GM10248 (cell line): Measurements from ENCODE around the gene TRIM36.

Experiments used
- CTCF ChIA-PET: fragments of 300-600 bp; sonication (Branson Sonifier 250); formaldehyde crosslinking; extraction: SDS; loops from one replicate; lab custom pipeline; 2021; ENCODE audit warnings: antibody characterized with exemption; lab: Yijun Ruan, JAX
- POLR2A ChIA-PET: fragments of 350-650 bp; sonication (Branson Sonifier 250); formaldehyde crosslinking; extraction: SDS; loops from one replicate; lab custom pipeline; 2020; ENCODE audit warnings: antibody characterized with exemption; lab: Yijun Ruan, JAX
- DNase-seq: peaks from one replicate; pipeline ENCODE4 v3.0.0; 2012; ENCODE audit errors: extremely low spot score
- CTCF ChIP-seq: IDR thresholded peaks from 2 replicates; pipeline ENCODE4 v1.5.1; 2012; ENCODE audit warnings: mild to moderate bottlenecking, low read depth; ENCODE audit errors: extremely low read depth, missing control alignments, control extremely low read depth

Gene TRIM36

DNA sequence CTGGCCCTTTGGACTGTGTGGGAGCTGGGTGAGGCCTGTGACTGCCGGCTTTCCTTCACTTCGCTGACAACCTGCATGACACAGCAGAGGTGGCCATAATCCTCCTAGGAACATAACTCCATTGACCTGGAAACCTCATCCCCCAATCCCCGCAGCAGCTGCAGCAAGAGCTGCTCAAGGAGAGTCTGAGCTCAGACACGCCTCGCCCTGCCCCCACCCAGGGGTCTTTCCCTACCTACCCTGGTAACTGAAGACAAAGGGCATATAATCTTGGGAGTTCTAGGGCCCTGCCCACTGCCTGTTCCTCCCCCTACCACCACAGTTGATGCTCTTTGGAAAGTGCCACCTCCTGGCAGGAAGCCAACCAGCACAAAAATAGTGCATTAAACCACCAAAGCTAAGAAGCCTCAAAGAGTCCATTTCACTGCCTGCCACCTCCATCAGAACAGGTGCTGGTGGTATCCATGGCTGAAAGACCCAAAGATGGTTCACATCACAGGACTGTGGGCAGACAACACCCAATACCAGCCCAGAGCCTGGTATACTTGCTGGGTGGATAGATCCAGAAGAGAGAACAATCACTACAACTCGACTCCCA is 18.4 kb downstream of the TRIM36 start:
- DNase-seq: no peak
- ChIA-PET POLR2A (no interaction called here), CTCF (interaction anchor here (1.0 to 1.4 kb wide), 2 partner anchors 12 to 15 kb away, joined by 3 to 4 read pairs; no protein-coding TSS in a partner anchor)
- no peak for TF ChIP-seq CTCF

GRCh38 chr5:115150512-115150911 is 19.2 kb downstream of the TRIM36 start:
- POLR2A ChIA-PET: no interaction called here
- no peak for DNase-seq
- TF ChIP-seq CTCF: no peak
- CTCF ChIA-PET: interaction anchor here (0.9 kb wide), 1 partner anchor 14 kb away, joined by 3 read pairs; no protein-coding TSS in a partner anchor

- ChIA-PET CTCF (no interaction called here), POLR2A (no interaction called here)
- DNase-seq: no peak
- TF ChIP-seq CTCF: no peak
Measured at GRCh38 chr5:115147052-115147451, 22.7 kb downstream of the TRIM36 start.

DNA sequence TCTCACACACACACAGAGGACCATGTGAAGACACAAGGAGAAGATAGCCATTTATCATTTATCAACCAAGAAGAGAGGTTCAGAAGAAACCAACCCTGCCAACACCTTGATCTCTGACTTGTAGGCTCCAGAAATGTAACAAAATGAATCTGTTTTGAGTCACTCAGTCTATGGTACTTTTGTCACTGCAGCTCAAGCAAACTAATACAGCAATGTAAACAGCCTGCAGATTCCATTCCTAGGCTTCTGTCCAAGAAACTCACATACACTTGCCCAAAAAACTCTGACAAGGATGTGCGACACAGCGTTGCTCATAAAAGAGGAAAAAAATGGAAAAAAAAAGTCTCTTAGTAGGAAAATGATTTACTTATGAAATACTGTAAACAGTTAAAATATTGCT is 33.4 kb downstream of the TRIM36 start:
- DNase-seq: no peak
- no peak for TF ChIP-seq CTCF
- ChIA-PET POLR2A (no interaction called here), CTCF (no interaction called here)

- POLR2A ChIA-PET: no interaction called here
- TF ChIP-seq CTCF: no peak
- no peak for DNase-seq
- CTCF ChIA-PET: interaction anchor here (1.2 kb wide), 1 partner anchor 9 kb away, joined by 4 read pairs; no protein-coding TSS in a partner anchor
Measured at GRCh38 chr5:115132465-115132864, 37.2 kb downstream of the TRIM36 start.

DNA sequence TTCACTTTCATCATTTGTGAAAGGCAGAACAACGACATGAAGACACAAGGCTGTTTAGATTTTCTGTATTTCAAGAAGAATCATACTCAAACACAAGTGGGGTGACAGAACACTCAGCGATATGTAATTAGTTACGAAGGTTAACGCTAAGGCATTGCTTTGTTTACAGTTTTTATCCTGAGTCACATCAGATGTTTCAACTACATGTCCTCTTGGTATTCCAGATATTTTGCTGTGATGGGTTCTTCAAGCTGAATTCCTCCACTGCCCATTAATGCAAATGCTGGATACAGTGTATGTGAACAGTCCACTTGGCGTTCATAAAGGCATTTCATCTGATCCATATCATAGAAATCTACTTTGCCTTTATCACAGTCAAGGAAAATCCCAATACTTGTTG is 43.4 kb downstream of the TRIM36 start:
- no peak for DNase-seq
- TF ChIP-seq CTCF: no peak
- CTCF ChIA-PET: no interaction called here
- POLR2A ChIA-PET: no interaction called here

GRCh38 chr5:115124741-115125140 is 45.0 kb downstream of the TRIM36 start:
- POLR2A ChIA-PET: no interaction called here
- CTCF ChIA-PET: interaction anchor here (0.8 kb wide), 1 partner anchor 18 kb away, joined by 3 read pairs; no protein-coding TSS in a partner anchor
- DNase-seq: no peak
- no peak for TF ChIP-seq CTCF
